ENCODE measurements around the gene ZCCHC7.
A peak's percentile ranks its signal among the peaks of the same experiment; 100 is the strongest.
"Not testable (repeated sequence)": the region's sequence is repeated elsewhere in the genome, so short reads cannot be mapped to it uniquely, and the experiment has no call there.

Gene ZCCHC7

DNA sequence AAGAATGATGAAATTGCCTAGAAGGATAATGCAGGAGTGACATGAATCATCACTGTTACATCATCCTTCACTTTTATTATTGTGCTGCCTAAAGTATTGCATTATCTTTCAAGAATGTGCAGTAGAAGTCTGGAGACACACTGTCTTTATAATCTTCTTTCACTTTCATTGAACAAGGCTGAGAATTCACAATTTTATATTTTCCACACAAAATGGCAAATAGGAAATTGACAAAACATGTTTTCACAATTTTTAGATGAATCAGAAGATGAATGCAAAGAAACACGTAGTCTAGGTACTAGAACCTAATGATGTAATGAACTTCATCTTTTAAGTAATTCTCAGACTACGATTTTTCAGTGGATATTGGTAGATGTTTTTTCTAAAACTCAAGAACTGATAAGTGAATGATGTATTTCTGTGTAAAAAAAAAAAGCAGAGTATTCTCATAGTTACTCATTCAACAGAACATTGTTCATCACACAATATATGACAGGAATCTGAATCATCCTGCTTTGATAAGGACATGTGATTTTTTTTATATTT is 170.6 kb downstream of the ZCCHC7 start:
- H3K4me3 ChIP-seq (ENCODE audit: low read depth, low read length), result no peak overlapping the region
- no peak for DNase-seq (ENCODE audit: low read depth)
- TF ChIP-seq, protein P1, sequence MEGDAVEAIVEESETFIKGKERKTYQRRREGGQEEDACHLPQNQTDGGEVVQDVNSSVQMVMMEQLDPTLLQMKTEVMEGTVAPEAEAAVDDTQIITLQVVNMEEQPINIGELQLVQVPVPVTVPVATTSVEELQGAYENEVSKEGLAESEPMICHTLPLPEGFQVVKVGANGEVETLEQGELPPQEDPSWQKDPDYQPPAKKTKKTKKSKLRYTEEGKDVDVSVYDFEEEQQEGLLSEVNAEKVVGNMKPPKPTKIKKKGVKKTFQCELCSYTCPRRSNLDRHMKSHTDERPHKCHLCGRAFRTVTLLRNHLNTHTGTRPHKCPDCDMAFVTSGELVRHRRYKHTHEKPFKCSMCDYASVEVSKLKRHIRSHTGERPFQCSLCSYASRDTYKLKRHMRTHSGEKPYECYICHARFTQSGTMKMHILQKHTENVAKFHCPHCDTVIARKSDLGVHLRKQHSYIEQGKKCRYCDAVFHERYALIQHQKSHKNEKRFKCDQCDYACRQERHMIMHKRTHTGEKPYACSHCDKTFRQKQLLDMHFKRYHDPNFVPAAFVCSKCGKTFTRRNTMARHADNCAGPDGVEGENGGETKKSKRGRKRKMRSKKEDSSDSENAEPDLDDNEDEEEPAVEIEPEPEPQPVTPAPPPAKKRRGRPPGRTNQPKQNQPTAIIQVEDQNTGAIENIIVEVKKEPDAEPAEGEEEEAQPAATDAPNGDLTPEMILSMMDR (IDR thresholded peaks at IDR 0.05; ENCODE audit: low read depth, low read length, missing control alignments), result no peak

DNA sequence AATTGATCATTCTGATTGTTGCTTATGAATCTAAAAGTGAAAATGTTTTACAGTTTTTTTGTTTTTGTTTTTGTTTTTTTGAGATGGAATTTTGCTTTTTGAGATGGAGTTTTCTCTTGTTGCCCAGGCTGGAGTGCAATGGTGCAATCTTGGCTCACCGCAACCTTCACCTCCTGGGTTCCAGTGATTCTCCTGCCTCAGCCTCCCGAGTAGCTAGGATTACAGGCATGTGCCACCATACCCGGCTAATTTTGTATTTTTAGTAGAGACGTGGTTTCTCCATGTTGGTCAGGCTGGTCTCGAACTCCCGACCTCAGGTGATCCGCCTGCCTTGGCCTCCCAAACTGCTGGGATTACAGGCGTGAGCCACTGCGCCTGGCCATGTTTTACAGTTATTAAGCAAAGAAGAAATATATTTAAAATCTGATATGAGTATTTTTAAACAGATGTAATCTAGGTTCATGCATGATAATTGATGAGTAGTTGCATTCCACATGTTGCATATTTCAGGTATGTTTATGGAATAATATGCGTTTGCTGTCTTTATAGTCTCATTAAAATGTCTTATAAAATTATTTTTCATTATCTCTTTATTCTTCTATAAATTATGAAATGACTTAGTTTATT is 171.4 kb downstream of the ZCCHC7 start:
- not testable (repeated sequence) for DNase-seq (ENCODE audit: low read depth); H3K4me3 ChIP-seq (ENCODE audit: low read depth, low read length)

DNA sequence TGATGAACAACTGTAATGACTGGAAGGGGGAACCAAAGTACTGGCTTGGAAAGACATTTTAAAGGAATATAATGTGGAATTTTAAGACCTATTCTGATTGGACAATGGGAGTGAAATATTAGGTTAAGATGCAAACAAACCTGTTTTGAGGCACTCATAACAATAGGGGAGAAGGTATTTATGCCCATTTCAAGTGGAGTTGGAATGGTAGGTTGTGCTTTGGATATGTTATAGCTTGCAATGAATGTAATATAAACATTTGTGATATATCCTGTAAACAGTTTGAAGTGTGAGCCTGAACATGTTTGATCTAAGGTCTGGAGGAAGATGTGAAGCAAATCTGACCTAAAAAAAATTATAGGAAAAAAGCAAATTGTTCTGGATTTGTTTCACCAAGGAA is 172.5 kb downstream of the ZCCHC7 start:
- TF ChIP-seq, protein P1 (IDR thresholded peaks at IDR 0.05; ENCODE audit: low read depth, low read length, missing control alignments), result no peak
- no peak for DNase-seq (ENCODE audit: low read depth)
- H3K4me3 ChIP-seq (ENCODE audit: low read depth, low read length), result no peak overlapping the region

DNA sequence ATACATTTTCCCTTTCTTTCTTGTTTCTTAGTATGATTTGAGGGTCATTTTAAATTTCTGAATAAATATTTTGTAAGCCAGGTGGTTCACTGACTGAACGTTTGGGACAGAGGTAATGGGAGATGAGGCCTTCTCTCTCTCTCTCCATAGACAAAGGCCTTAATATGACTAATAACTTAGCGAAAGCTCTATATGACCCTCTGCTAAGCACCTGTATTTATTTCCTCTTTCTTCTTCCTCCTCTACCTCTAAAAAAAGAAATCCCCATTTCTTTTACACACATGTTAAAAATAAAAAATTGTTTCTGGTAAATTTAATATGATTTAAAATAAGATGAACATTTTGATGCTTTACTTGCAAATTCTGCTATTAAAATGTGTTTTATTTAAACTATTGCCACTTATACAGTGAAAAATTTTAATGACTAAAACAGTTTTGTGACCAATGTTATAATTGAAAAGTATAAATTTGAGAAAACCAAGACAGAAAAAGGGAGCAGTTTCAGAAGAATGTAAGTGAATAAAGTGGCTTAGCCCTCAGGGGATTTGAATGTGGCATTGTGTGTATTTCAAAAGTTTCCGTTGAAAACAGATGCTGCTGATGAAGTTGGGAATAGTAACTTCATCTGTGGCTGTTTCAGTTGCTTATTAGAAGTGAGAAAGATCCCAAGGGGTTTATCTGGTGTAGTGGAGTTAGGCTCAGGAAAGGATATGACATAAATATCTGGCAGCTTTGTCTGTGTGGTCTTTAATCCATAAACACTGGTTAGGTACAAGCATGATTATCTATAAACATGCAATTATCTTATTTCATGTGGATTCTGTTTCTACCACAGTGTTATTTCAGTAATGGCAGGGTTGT is 173.5 kb downstream of the ZCCHC7 start:
- H3K4me3 ChIP-seq (ENCODE audit: low read depth, low read length), result no peak overlapping the region; the same call in 1 of the 2 replicates
- TF ChIP-seq, protein P1 (IDR thresholded peaks at IDR 0.05; ENCODE audit: low read depth, low read length, missing control alignments), result no peak
- DNase-seq (ENCODE audit: low read depth), result peak; percentile 59

DNA sequence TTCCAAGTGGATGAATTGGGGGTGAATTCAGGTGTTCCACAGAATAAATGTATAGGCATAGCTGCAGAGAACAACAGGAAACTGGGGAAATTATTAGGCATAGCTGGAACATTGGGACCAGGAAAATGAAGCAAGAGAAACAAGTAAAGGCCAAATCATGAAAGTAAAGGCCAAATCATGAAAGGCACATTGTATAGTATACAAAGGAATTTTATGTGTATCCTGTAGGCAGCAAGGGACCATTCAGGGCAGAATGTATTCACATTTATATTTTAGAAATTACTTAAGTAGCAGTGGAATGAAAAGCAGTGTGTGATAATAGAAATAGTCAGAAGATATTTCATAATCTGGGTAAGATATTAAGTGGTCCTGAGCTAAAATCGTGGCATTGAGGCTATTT is 174.8 kb downstream of the ZCCHC7 start:
- DNase-seq (ENCODE audit: low read depth), result no peak
- H3K4me3 ChIP-seq (ENCODE audit: low read depth, low read length), result no peak overlapping the region
- TF ChIP-seq, protein P1 (IDR thresholded peaks at IDR 0.05; ENCODE audit: low read depth, low read length, missing control alignments), result no peak

DNA sequence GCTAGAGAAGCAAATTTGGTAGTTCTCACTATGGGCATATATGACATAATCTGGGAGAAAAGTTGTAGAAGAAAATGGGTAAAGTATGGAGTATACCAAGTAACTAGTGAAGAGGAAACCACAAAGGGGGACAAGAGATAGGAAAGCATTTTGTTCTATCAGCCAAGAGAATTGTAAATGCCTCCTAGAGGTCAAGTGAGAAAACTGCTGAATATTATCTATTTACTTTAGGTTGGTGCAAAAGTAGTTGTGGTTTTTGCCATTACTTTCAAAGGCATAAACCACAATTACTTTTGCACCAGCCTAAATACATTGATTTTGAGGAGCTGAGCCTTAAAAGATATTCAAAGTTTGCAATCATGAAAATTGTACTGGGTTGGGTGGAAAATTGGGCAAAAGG is 175.4 kb downstream of the ZCCHC7 start:
- no peak for DNase-seq (ENCODE audit: low read depth)
- TF ChIP-seq, protein P1 (IDR thresholded peaks at IDR 0.05; ENCODE audit: low read depth, low read length, missing control alignments), result peak; percentile 38

DNA sequence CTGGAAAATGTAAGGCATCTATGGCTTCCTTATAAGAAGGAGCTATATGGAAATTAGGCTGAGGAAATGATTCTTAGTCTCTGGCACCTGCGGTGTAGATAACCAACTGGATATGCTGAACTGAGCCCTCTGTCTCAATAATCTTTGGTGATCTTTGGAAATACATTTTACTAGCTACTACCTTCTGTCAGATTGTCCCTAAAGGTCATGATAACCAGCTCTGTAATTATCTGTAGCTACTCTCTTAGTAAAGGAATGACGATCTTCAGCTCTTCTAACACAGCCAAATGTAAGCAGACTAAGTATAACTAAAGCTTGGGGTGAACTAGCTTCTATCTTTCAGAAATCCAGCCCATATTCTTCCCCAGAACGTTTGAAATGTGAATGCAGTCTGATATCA is 177.2 kb downstream of the ZCCHC7 start:
- no peak for DNase-seq (ENCODE audit: low read depth)
- TF ChIP-seq, protein P1 (IDR thresholded peaks at IDR 0.05; ENCODE audit: low read depth, low read length, missing control alignments), result no peak
- H3K4me3 ChIP-seq (ENCODE audit: low read depth, low read length), result no peak overlapping the region

More for the DNA sequence above, 175.4 kb downstream of the ZCCHC7 start:
- no peak overlapping the region for H3K4me3 ChIP-seq (ENCODE audit: low read depth, low read length)

Data from GM12864 (cell line).